A673 (cell line): ENCODE measurements around the gene DLG2. TPM values are rescaled to one million over a fixed set of nuclear protein-coding genes. Genes with fewer than 3 reads are reported as not detected.
A peak's percentile ranks its signal among the peaks of the same experiment; 100 is the strongest.

Experiments used
- BruUV-seq: library from RNA; stranded (reverse); fragments of 400-500 nt; replicated peaks from 2 replicates; lab custom pipeline; 2021; lab: Mats Ljungman, UMichigan
- CTCF ChIA-PET: fragments of 300-600 bp; sonication (Branson Sonifier 250); formaldehyde crosslinking; loops from one replicate; lab custom pipeline; 2022; ENCODE audit warnings: antibody characterized with exemption; lab: Charles Lee
- POLR2A ChIA-PET: fragments of 300-600 bp; sonication (Branson Sonifier 250); formaldehyde crosslinking; loops from one replicate; lab custom pipeline; 2022; ENCODE audit warnings: antibody characterized with exemption; ENCODE audit not compliant: low non-redundant PET; lab: Charles Lee
- DNase-seq: peaks from one replicate; pipeline ENCODE4 v3.0.0-alpha.2; 2015; ENCODE audit warnings: low spot score
- H3K27ac ChIP-seq: fragments of 200-600 bp; sonication (generic); 2 replicates; pipeline ENCODE4 v1.5.1; 2016; ENCODE audit warnings: mixed run types, low read depth, mild to moderate bottlenecking, mixed read lengths, antibody characterized with exemption, low read length; ENCODE audit not compliant: poor library complexity, severe bottlenecking
- H3K27me3 ChIP-seq: fragments of 200-600 bp; sonication (generic); replicated peaks from 2 replicates; pipeline ENCODE4 v1.6.1; 2017; ENCODE audit warnings: mixed run types, low read depth, mild to moderate bottlenecking, mixed read lengths, antibody characterized with exemption, low read length; ENCODE audit not compliant: insufficient read depth, poor library complexity
- H3K36me3 ChIP-seq: fragments of 200-600 bp; sonication (generic); 2 replicates; pipeline ENCODE4 v1.6.1; 2016; ENCODE audit warnings: mixed run types, mild to moderate bottlenecking, mixed read lengths, antibody characterized with exemption, low read length; ENCODE audit not compliant: insufficient read depth, poor library complexity, severe bottlenecking
- H3K4me1 ChIP-seq: fragments of 200-600 bp; sonication (generic); 2 replicates; pipeline ENCODE4 v1.6.1; 2017; ENCODE audit warnings: mixed run types, mild to moderate bottlenecking, mixed read lengths, antibody characterized with exemption, low read length; ENCODE audit not compliant: insufficient read depth, poor library complexity, severe bottlenecking
- H3K4me3 ChIP-seq: fragments of 200-600 bp; sonication (generic); 2 replicates; pipeline ENCODE4 v1.5.1; 2016; ENCODE audit warnings: low read depth, mixed run types, mild to moderate bottlenecking, mixed read lengths, low read length; ENCODE audit not compliant: poor library complexity, severe bottlenecking
- H3K9me3 ChIP-seq: fragments of 200-600 bp; sonication (generic); 2 replicates; pipeline ENCODE4 v1.6.1; 2016; ENCODE audit warnings: mixed run types, low read depth, mild to moderate bottlenecking, mixed read lengths, antibody characterized with exemption, low read length; ENCODE audit not compliant: poor library complexity, severe bottlenecking
- EZH2 ChIP-seq: fragments of 200-600 bp; sonication (generic); IDR thresholded peaks from 2 replicates; pipeline ENCODE4 v1.6.1; 2017; ENCODE audit warnings: borderline replicate concordance, low read depth, mild to moderate bottlenecking, mixed read lengths, antibody characterized with exemption, low read length; ENCODE audit not compliant: poor library complexity, severe bottlenecking
- intact Hi-C: fragments of 100-400 bp; cut with micrococcal nuclease; formaldehyde crosslinking; loops from one replicate; pipeline ENCODE4 v1.10.0; 2022; ENCODE audit not compliant: unreplicated experiment
- total RNA-seq: library from RNA; stranded (reverse); gene quantifications from 2 replicates; pipeline ENCODE4 v1.2.3, GENCODE V29; 2021
- TF ChIP-seq, protein P1 (sequence below): fragments of 300-800, 200-600 bp; sonication (generic); conservative IDR thresholded peaks from 2 replicates; pipeline ENCODE4 v1.5.1; 2017; ENCODE audit warnings: low read depth, mild to moderate bottlenecking, antibody characterized with exemption, low read length, moderate library complexity, mixed read lengths

DLG2 gene
- total RNA-seq, 1 experiment from 2014 or later = 277 TPM

- H3K9me3 ChIP-seq = no peaks in the 10 kb centered on the region
- no TSS peak for BruUV-seq
- DNase-seq = no peak
- H3K27ac ChIP-seq = peak overlapping the region; percentile 8
- intact Hi-C loops = no loop called here
- TF ChIP-seq, protein P1, sequence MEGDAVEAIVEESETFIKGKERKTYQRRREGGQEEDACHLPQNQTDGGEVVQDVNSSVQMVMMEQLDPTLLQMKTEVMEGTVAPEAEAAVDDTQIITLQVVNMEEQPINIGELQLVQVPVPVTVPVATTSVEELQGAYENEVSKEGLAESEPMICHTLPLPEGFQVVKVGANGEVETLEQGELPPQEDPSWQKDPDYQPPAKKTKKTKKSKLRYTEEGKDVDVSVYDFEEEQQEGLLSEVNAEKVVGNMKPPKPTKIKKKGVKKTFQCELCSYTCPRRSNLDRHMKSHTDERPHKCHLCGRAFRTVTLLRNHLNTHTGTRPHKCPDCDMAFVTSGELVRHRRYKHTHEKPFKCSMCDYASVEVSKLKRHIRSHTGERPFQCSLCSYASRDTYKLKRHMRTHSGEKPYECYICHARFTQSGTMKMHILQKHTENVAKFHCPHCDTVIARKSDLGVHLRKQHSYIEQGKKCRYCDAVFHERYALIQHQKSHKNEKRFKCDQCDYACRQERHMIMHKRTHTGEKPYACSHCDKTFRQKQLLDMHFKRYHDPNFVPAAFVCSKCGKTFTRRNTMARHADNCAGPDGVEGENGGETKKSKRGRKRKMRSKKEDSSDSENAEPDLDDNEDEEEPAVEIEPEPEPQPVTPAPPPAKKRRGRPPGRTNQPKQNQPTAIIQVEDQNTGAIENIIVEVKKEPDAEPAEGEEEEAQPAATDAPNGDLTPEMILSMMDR = no peak
- no peak for TF ChIP-seq EZH2
- ChIA-PET CTCF (no interaction called here), POLR2A (no interaction called here)
- H3K27me3 ChIP-seq = no peaks in the 10 kb centered on the region
- peaks cover 44% of the 10 kb centered on the region for H3K36me3 ChIP-seq
- peaks cover 74% of the 10 kb centered on the region for H3K4me1 ChIP-seq
- no peak overlapping the region for H3K4me3 ChIP-seq
These were observed 1967.7 kb downstream of the DLG2 start for GRCh38 chr11:83659466-83659865.

- Histone ChIP-seq H3K4me3 (no peak overlapping the region), H3K4me1 (peaks cover 53% of the 10 kb centered on the region), H3K9me3 (no peaks in the 10 kb centered on the region), H3K36me3 (peaks cover 57% of the 10 kb centered on the region), H3K27ac (no peak overlapping the region), H3K27me3 (no peaks in the 10 kb centered on the region)
- POLR2A ChIA-PET = no interaction called here
- no peak for DNase-seq
- no TSS peak for BruUV-seq
- TF ChIP-seq EZH2 = no peak
- TF ChIP-seq, protein P1 = no peak
- intact Hi-C loops = no loop called here
- CTCF ChIA-PET = no interaction called here
These were observed 1970.3 kb downstream of the DLG2 start for GRCh38 chr11:83656796-83657330.

DNA sequence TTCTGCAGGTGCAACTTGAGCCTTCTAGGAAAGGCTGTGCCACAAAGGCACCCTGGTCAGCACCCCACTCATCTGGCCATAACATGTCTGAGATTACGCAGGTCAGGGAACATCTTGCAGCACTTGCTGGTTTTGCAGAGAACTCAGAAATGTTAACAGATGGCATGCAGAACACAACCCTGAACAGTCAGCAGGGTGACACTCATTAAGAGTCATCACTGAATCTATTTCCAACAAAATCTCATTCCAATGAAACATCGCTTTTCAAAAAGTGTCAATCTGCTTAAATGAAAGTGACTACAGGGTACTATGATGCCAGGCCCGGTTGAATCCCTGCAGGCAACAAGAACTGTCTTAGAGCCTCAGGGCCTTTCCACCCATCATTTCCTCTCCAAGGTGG lies 1971.2 kb downstream of the DLG2 start:
- ChIA-PET POLR2A (no interaction called here), CTCF (interaction anchor here (0.7 kb wide), 1 partner anchor 27 kb away, joined by 3 read pairs; no protein-coding TSS in a partner anchor)
- intact Hi-C loops = no loop called here
- H3K9me3 ChIP-seq = no peaks in the 10 kb centered on the region
- TF ChIP-seq, protein P1 = no peak
- TF ChIP-seq EZH2 = no peak
- H3K27me3 ChIP-seq = no peaks in the 10 kb centered on the region
- DNase-seq = no peak
- no TSS peak for BruUV-seq
- peak overlapping the region; percentile 16 for H3K27ac ChIP-seq
- H3K36me3 ChIP-seq = peaks cover 62% of the 10 kb centered on the region
- H3K4me3 ChIP-seq = no peak overlapping the region
- H3K4me1 ChIP-seq = peaks cover 53% of the 10 kb centered on the region
